ENCODE measurements around the gene SLC1A5. TPM values are rescaled to one million over a fixed set of nuclear protein-coding genes. Genes with fewer than 3 reads are reported as not detected.

Gene SLC1A5
- total RNA-seq, 1 donor from 2014 or later: 304 TPM

GRCh38 chr19:46755077-46755852 lies 33.1 kb downstream of the SLC1A5 start:
- no peak overlapping the region for H3K4me3 Mint-ChIP-seq (ENCODE audit: unreplicated experiment)
- H3K27ac Mint-ChIP-seq (ENCODE audit: unreplicated experiment): peak overlapping the region; percentile 83
- peaks cover 15% of the 10 kb centered on the region for H3K4me1 Mint-ChIP-seq (ENCODE audit: low read depth)
- H3K36me3 Mint-ChIP-seq (ENCODE audit: low read depth): peaks cover 4% of the 10 kb centered on the region
- no peaks in the 10 kb centered on the region for H3K9me3 Mint-ChIP-seq (ENCODE audit: low read depth)
- DNase-seq (ENCODE audit: low spot score): no peak
- no peaks in the 10 kb centered on the region for H3K27me3 Mint-ChIP-seq (ENCODE audit: low read depth)
- no peak for TF ChIP-seq CTCF (IDR thresholded peaks at IDR 0.05)

- Mint-ChIP-seq H3K36me3 (ENCODE audit: low read depth) (peaks cover 4% of the 10 kb centered on the region), H3K27ac (ENCODE audit: unreplicated experiment) (peak overlapping the region; percentile 71), H3K4me1 (ENCODE audit: low read depth) (peaks cover 7% of the 10 kb centered on the region), H3K9me3 (ENCODE audit: low read depth) (no peaks in the 10 kb centered on the region), H3K27me3 (ENCODE audit: low read depth) (no peaks in the 10 kb centered on the region), H3K4me3 (ENCODE audit: unreplicated experiment) (no peak overlapping the region)
- TF ChIP-seq CTCF (IDR thresholded peaks at IDR 0.05): peak; percentile 72
- no peak for DNase-seq (ENCODE audit: low spot score)
These were observed 34.8 kb downstream of the SLC1A5 start for GRCh38 chr19:46753420-46754155.

DNA sequence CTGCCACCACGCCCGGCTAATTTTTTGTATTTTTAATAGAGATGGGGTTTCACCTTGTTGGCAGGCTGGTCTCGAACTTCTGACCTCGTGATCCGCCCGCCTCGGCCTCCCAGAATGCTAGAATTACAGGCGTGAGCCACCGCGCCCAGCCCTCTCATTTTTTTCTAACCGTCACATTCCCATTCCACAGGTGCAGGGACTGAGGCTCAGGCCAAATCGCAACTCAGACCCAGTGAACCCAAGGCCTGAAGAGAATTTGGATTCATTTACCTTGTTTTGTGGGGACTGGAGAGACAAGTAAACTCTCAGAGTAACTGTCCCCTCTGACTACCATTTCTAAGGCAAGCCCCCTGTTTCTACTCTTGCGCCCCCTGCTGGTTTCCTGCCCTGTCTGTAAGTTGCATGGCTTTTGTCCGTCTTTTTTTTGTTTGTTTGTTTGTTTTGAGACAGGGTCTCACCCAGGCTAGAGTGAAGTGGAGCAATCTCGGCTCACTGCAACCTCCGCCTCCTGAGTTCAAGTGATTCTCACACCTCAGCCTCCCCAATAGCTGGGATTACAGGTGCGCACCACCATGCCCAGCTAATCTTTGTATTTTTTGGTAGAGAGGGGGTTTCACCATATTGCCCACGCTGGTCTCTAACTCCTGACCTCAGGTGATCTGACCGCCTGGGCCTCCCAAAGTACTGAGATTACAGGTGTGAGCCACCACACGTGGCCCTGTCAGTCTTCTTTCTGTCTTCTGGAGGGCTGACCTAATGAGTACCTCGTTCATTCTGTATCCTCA lies 39.9 kb downstream of the SLC1A5 start:
- peaks cover 22% of the 10 kb centered on the region for H3K4me1 Mint-ChIP-seq (ENCODE audit: low read depth)
- H3K27ac Mint-ChIP-seq (ENCODE audit: unreplicated experiment): no peak overlapping the region
- H3K27me3 Mint-ChIP-seq (ENCODE audit: low read depth): no peaks in the 10 kb centered on the region
- H3K4me3 Mint-ChIP-seq (ENCODE audit: unreplicated experiment): no peak overlapping the region
- H3K9me3 Mint-ChIP-seq (ENCODE audit: low read depth): no peaks in the 10 kb centered on the region
- peaks cover 4% of the 10 kb centered on the region for H3K36me3 Mint-ChIP-seq (ENCODE audit: low read depth)
- peak; percentile 85 for TF ChIP-seq CTCF (IDR thresholded peaks at IDR 0.05)
- no peak for DNase-seq (ENCODE audit: low spot score)

DNA sequence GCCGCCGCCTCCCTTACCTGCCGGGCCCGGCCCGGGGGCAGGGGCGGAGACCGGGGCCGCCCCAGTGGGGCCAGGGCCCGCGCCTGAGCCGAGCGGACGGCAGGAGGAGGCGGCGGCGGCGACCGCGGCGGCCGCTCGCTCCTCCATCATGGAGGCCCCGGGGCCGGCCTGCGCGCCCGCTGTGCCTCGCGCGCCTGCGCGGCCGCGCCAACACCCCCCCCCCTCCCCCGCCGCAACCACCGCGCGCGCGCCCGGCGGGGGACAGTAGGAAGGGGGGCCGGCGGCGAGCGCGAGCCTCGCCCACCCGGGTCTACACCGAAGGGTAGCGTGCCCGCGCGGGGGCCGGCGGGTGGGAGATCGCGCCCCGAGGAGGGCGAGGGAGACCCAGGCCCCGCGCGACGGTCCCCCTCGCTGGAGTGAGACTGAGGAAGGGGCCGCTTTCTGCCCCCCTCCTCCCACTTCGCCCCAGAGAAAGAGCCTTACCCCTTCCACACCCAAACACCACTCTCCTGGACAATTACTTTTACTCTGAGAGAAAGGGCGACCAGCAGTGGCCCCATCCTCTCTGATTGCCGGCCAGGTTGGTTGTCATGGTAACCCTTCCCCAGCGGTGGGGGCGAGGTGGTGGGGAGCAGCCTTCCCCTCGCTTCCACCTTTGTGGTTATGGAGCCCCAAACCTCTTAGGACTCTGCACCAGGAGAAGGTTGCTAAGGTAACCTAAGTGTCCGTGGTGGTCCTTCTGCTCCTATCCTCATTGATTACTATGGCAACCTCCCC lies 41.9 kb downstream of the SLC1A5 start, which contains the start of gene STRN4:
Gene STRN4 (minus strand): TSS at position 170 of the 777 bp plus-strand sequence. CDS start 20 bp downstream, at position 150.
- Mint-ChIP-seq H3K27me3 (ENCODE audit: low read depth) (no peaks in the 10 kb centered on the region), H3K36me3 (ENCODE audit: low read depth) (no peaks in the 10 kb centered on the region), H3K4me1 (ENCODE audit: low read depth) (peaks cover 37% of the 10 kb centered on the region), H3K27ac (ENCODE audit: unreplicated experiment) (peak within 1 kb of the TSS; percentile 86), H3K4me3 (ENCODE audit: unreplicated experiment) (peak within 1 kb of the TSS; percentile 97), H3K9me3 (ENCODE audit: low read depth) (no peaks in the 10 kb centered on the region)
- DNase-seq (ENCODE audit: low spot score): no peak
- no peak for TF ChIP-seq CTCF (IDR thresholded peaks at IDR 0.05)

Data from chondrocyte (in vitro differentiated cells).